ENCODE results near the gene PDE6C. TPM values are rescaled to one million over a fixed set of nuclear protein-coding genes. Genes with fewer than 3 reads are reported as not detected.

Gene PDE6C
- not detected in 2 replicates for total RNA-seq

GRCh38 chr10:93612311-93612710 lies at the start of gene PDE6C:
Gene PDE6C (plus strand): TSS chr10:93612537. CDS start chr10:93612726, 189 bp downstream.

DNA sequence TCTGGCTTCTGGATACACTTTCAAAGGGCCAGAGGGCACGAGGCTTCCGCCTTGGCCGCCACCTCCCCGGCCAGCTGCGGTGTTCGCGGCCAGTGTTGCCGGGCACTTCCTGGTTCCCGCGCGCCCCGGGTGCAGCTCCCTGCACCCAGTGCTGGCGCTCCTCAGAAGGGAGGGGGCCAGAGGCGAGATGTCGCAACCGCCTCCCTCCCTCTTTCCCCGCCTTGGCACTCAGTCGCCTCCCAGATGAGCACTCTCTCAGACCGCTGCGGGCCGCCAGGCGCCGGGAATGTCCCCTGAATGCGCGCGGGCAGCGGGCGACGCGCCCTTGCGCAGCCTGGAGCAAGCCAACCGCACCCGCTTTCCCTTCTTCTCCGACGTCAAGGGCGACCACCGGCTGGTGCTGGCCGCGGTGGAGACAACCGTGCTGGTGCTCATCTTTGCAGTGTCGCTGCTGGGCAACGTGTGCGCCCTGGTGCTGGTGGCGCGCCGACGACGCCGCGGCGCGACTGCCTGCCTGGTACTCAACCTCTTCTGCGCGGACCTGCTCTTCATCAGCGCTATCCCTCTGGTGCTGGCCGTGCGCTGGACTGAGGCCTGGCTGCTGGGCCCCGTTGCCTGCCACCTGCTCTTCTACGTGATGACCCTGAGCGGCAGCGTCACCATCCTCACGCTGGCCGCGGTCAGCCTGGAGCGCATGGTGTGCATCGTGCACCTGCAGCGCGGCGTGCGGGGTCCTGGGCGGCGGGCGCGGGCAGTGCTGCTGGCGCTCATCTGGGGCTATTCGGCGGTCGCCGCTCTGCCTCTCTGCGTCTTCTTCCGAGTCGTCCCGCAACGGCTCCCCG lies 45.7 kb upstream of the PDE6C start, which contains the start of gene FFAR4:
Gene FFAR4, plus strand, starts transcription at position 231 of the 842 bp plus-strand sequence. Its CDS starts 56 bp downstream, at position 287.

DNA sequence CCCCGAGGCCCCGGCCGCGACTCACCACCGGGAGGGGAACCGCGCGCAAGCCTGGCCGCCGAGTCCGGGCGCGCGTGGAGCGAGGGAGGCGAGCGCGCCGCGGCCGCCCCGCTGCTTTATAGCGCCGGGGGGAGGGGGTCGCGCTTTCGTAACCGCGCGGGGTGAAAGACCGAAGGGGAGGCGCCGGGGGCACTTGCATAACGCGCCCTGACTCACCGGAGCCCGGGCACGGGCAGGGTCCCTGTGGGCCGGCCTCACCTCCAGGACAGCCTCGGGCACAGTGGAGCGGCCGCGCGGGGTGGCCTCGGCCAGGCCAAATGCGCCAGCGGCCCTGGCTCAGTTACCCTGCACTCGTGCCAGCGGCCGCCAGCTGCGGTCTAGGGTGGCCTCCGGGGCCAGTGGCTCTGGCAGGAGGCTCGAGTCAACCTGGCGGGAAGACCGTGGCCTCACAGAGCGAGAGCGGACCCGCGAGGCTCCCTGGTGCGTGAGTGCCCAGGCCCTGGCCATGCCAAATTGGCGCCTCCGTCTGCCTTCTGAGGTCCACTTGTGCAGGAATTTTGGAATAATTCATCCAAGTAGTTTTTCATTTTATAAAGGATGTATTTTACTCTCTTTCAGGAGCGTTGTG lies 11.1 kb upstream of the PDE6C start, which contains the start of gene RBP4:
Gene RBP4, minus strand, starts transcription at position 90 of the 628 bp plus-strand sequence. CDS start 207 bp downstream, outside the sequence.

DNA sequence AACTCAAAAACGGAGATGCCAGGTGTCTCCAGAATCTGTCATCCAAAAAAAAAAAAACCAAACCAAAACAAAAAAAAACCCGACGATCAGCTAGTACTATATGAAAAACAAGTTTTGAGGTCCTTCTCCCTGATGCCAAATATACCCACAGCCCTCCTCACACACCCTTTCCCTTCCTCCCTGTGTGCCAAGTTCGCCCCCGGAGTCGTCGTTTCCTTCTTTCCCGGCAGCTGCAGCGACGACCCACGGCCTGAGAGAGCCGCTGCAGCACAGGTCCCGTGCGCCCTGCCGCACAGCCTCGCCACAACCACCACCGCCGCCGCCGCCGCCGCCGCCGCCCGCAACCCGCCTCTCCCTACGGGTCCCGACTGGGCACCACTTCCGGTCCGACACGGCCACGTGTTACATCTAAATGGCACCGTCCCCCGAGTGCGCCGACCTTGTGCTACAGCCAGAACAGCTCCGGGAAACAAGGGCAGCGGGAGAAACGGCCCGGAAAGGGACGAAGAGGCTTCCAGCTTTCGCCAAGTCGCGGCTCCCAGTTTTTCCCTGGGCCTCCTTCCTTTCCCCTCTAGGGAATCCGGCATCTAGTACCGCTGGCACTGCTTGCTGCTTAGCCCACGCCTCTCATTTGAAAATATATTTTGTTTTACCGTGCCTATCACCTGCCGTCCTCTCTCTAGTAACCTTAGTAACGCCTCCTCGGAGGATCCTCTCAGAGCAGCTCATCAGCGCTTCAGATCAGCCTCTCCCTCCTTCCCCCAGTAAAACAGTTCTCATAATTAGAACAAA lies 90.1 kb downstream of the PDE6C start, which contains the start of gene FRA10AC1:
Gene FRA10AC1, minus strand, starts transcription at position 383 of the 792 bp plus-strand sequence. CDS start 2,486 bp downstream, outside the sequence.

Other genes starting within 250 kb of the PDE6C start
- 138 and 147 TPM in 2 replicates for gene MYOF, start 130.2 kb upstream of the PDE6C start, total RNA-seq
- 56.3 and 78.7 TPM in 2 replicates for gene CEP55, start 115.9 kb upstream of the PDE6C start, total RNA-seq
- not detected in 2 replicates for gene FFAR4, start 45.9 kb upstream of the PDE6C start, total RNA-seq
- 2.8 and 5.5 TPM in 2 replicates for gene RBP4, start 11.3 kb upstream of the PDE6C start, total RNA-seq
- 2.4 and 3.5 TPM in 2 replicates for gene FRA10AC1, start 90.1 kb downstream of the PDE6C start, total RNA-seq
- not detected in 2 replicates for gene LGI1, start 145.4 kb downstream of the PDE6C start, total RNA-seq